Epithelial cell of prostate (primary cell): ENCODE data around the gene UBAC2.
"Not testable (repeated sequence)": the region's sequence is repeated elsewhere in the genome, so short reads cannot be mapped to it uniquely, and the experiment has no call there.

Experiments used
- DNase-seq: peaks from one replicate; pipeline ENCODE4 v3.0.0-alpha.2; 2011; ENCODE audit warnings: low read depth, low spot score
- H3K27ac ChIP-seq: fragments of 450-650 bp; 2 replicates; pipeline ENCODE4 v1.5.1; 2017; ENCODE audit warnings: mild to moderate bottlenecking

Gene UBAC2

DNA sequence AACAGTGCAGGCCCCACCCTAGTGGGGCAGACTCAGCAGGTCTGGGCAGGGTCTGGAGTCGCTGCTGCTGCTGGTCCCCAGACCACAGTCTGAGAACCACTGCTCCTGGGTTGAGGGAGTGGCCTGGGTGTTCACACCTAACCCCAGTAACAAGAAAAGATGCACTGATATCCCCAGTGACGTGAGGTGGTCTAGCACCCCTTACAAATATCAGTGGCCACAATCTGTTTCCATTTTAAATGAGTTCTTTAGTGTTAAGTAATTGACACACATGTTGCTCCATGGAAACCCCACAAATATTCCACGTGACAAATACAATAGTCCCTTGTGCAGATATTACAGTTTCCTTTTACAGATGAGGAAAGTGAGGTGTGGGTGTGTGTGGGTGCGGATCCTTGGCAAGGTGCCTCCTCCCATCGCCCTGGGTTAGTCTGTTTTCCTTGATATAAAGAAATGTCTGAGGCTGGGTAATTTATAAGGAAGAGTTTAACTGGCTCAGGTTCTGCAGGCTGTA is 202.9 kb downstream of the UBAC2 start:
- peak; percentile 20 for DNase-seq
- no peak overlapping the region for H3K27ac ChIP-seq

GRCh38 chr13:99404005-99404755 is 203.5 kb downstream of the UBAC2 start:
- no peak for DNase-seq
- H3K27ac ChIP-seq: no peak overlapping the region

DNA sequence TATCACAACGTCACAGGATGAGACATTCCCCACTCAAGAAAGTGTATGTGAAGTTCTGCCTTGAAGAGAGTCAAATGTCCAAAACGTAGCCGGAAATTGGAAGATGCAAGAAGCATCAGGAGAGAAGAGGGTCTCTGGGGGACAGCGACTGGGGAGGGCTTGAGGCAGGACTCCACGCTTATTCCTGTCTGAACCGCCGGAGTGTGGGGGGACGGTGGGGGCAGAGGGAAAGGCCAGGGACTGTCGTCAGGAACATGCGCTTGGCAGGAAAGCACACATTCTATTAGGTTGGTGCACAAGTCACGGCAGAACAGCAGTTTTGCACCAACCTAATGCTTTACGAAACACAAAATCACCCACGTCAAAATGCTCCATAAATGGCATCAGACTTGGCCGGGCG is 205.3 kb downstream of the UBAC2 start:
- H3K27ac ChIP-seq: no peak overlapping the region
- no peak for DNase-seq

- H3K27ac ChIP-seq: no peak overlapping the region
- no peak for DNase-seq
Observed at GRCh38 chr13:99406799-99407201, 206.1 kb downstream of the UBAC2 start.

DNA sequence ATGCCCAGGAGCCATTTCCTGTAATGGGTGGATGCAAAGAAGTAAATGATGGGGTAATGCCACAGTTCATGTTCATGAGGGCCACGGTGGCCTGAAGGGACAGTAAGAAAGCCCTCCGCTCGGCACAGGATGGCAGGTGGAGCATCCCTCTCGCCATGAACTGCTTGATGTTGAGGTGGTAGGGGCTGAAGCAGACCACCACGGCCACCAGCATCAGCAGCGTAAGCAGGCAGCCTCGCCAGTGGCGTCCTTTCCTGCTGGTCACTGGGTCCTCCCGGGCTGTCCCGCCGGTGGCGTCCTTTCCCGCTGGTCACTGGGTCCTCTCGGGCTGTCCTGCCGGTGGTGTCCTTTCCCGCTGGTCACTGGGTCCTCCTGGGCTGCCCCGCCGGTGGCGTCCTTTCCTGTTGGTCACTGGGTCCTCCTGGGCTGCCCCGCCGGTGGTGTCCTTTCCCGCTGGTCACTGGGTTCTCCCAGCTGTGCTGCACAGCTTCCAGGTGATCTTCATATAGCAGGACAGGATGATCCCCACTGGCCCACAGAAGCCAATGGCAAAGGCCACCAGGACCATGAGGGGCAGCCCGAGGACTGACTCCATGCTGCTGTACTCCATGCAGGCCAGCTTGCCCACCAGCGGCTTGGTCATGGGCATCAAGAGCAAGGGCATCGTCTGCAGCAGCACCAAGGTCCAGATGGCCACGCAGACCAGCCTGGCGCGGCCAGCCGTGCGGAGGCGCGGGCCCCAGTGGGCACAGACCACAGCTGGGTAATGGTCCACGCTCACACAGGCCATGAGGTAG is 207.4 kb downstream of the UBAC2 start:
- DNase-seq: no peak
- no peak overlapping the region for H3K27ac ChIP-seq

- H3K27ac ChIP-seq: no peak overlapping the region
- no peak for DNase-seq
Observed at GRCh38 chr13:99408703-99409000, 208.0 kb downstream of the UBAC2 start.

GRCh38 chr13:99409461-99410083 is 208.9 kb downstream of the UBAC2 start:
- not testable (repeated sequence) for DNase-seq, H3K27ac ChIP-seq

- DNase-seq, H3K27ac ChIP-seq: not testable (repeated sequence)
Observed at GRCh38 chr13:99410646-99411475, 210.2 kb downstream of the UBAC2 start.

DNA sequence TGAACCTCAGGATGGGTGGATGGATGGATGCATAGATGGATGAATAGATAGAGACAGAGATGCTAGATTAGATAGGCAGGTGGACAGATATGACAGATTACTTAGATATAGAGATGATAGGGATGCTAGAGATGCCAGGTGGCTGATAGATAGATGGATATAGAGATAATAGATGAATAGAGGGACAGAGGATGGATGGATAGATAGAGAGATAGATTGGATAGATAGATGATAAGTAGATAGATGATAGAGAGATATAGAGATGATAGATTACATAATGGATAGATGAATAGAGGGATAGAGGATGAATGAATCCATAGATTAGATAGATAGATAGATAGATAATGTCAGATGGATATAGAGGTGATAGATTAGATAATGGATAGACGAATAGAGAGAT is 212.2 kb downstream of the UBAC2 start:
- H3K27ac ChIP-seq: no peak overlapping the region
- DNase-seq: no peak

DNA sequence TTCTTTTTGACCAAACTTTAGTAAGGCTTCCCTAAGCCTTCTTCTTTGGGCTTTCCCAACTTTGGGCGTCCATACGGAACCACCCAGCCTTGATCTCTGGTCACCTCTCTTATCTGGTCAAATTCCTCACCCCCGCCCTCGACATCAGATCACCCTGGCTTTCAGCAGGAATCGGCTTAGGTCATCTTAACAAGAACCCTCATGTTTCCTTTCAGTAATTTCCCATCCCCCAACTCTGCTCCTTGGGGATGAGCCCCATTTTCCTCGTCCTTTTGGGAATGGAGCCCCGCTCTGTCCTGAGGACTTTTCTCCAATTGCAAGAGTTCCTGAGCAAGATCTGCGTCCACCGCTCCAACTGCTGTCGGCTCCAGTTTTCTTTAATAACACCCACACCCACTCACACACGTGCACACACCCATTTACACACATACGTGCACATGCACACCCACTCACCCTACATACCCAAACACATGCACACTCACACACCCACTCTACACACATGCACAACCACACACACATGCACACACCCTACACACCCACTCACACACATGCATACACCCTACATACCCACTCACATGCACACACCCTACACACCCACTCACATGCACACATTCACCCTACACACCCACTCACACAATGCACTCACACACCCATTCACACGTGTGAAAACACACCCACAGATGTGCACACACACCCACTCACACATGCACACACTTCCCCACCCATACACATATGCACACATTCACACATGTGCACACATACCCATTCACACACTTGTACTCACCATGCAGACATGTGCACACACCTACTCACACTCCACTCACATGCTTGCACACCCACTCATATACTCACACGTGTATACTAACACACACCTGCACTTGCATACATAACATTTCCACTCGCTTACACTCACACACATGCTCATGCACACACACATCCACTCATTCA is 213.7 kb downstream of the UBAC2 start:
- H3K27ac ChIP-seq: no peak overlapping the region
- no peak for DNase-seq

GRCh38 chr13:99415014-99415650 is 214.5 kb downstream of the UBAC2 start:
- no peak for DNase-seq
- no peak overlapping the region for H3K27ac ChIP-seq

GRCh38 chr13:99415851-99416331 is 215.2 kb downstream of the UBAC2 start:
- no peak for DNase-seq
- H3K27ac ChIP-seq: no peak overlapping the region

GRCh38 chr13:99416411-99417121 is 215.9 kb downstream of the UBAC2 start:
- no peak for DNase-seq
- no peak overlapping the region for H3K27ac ChIP-seq

GRCh38 chr13:99417201-99418102 is 216.8 kb downstream of the UBAC2 start:
- H3K27ac ChIP-seq: no peak overlapping the region

DNA sequence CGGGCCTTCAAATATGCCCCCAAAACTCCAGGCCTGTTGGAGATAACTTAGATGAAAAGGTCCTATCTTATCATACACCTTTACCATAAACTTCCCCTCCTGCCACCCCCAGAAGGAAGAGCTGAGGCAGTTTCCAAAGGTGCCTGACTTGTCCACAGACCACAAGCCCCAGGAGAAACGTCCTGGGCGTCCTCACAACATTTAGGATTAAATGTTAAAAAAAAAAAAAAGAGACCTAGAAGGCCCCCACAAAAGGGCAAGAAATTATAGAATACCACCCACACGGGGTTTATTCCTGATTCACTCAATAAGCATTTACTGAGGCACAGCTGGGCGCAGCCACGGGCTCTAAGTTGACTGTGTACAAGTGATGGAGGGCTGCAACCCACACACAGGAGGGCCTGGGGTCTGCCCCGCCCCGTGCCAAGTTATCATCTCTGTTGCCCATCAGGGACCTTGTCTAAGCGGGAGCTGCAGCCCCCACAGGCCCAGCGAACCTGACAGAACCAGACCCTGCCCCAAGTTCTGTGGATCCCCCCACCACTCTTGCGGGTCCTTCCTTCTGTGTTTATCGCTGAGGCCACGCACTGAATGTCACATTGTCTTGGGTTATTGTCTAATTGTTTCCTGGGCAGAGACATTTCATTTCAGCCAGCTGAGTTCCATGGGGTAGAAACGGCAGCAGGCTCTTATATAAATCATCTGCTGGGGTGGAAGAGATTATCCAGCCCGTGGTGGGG is 217.6 kb downstream of the UBAC2 start:
- H3K27ac ChIP-seq: no peak overlapping the region
- DNase-seq: no peak

More at GRCh38 chr13:99417201-99418102, 216.8 kb downstream of the UBAC2 start:
- DNase-seq: no peak

GRCh38 chr13:99418843-99419140 is 218.1 kb downstream of the UBAC2 start:
- no peak overlapping the region for H3K27ac ChIP-seq
- DNase-seq: no peak
